DMS53 treated with DMSO at 0.1 percent for 48 hours (cell line): ENCODE measurements around the gene GREB1.

Experiments used
- DNase-seq: peaks from one replicate; lab custom pipeline; 2025; ENCODE audit not compliant: unreplicated experiment; lab: John Stamatoyannopoulos, UW

GREB1 gene

GRCh38 chr2:11631462-11631861 is 97.6 kb downstream of the GREB1 start:
- DNase-seq, result no peak

GRCh38 chr2:11633923-11634478 is 100.2 kb downstream of the GREB1 start:
- DNase-seq, result no peak

GRCh38 chr2:11634584-11634983 is 100.7 kb downstream of the GREB1 start:
- DNase-seq, result no peak

- no peak for DNase-seq
Observed at GRCh38 chr2:11635141-11635540, 101.3 kb downstream of the GREB1 start.

- DNase-seq, result no peak
Observed at GRCh38 chr2:11636593-11637295, 102.9 kb downstream of the GREB1 start.

- DNase-seq, result no peak
Observed at GRCh38 chr2:11637546-11637945, 103.7 kb downstream of the GREB1 start.

GRCh38 chr2:11639503-11639902 is 105.7 kb downstream of the GREB1 start:
- DNase-seq, result no peak

GRCh38 chr2:11640132-11640531 is 106.3 kb downstream of the GREB1 start:
- DNase-seq, result no peak

GRCh38 chr2:11642972-11643371 is 109.1 kb downstream of the GREB1 start:
- DNase-seq, result no peak

- DNase-seq, result no peak
Observed at GRCh38 chr2:11644293-11644692, 110.4 kb downstream of the GREB1 start.

- DNase-seq, result no peak
Observed at GRCh38 chr2:11646530-11646929, 112.7 kb downstream of the GREB1 start.

GRCh38 chr2:11647834-11648600 is 114.2 kb downstream of the GREB1 start:
- no peak for DNase-seq

- no peak for DNase-seq
Observed at GRCh38 chr2:11649093-11649492, 115.2 kb downstream of the GREB1 start.

GRCh38 chr2:11651856-11652548 is 118.2 kb downstream of the GREB1 start:
- DNase-seq, result no peak

GRCh38 chr2:11652553-11652952 is 118.7 kb downstream of the GREB1 start:
- no peak for DNase-seq

GRCh38 chr2:11655495-11655894 is 121.7 kb downstream of the GREB1 start:
- no peak for DNase-seq

- DNase-seq, result no peak
Observed at GRCh38 chr2:11656252-11656651, 122.4 kb downstream of the GREB1 start.

GRCh38 chr2:11656671-11657101 is 122.8 kb downstream of the GREB1 start:
- no peak for DNase-seq

- DNase-seq, result no peak
Observed at GRCh38 chr2:11657195-11657594, 123.3 kb downstream of the GREB1 start.

GRCh38 chr2:11657646-11658045 is 123.8 kb downstream of the GREB1 start:
- DNase-seq, result no peak
